Measurements from ENCODE around the gene HDC.

- TF ChIP-seq CTCF (optimal IDR thresholded peaks at IDR 0.05 in 1 of 3, IDR thresholded peaks at IDR 0.05 in 1 of 3, conservative IDR thresholded peaks at IDR 0.05 in 1 of 3; ENCODE audit: extremely low read depth in 1 of 3, insufficient read depth in 2 of 3, low read length in 3 of 3) (no peak), EZH2 (IDR thresholded peaks at IDR 0.05; ENCODE audit: low read length) (no peak)
These were observed 46.8 kb downstream of the HDC start for GRCh38 chr15:50218691-50219090.
